Ovary (tissue), 3 donors: Measurements from ENCODE around the gene LRRC8C.

ENCODE experiments used
- EP300 ChIP-seq: sonication (generic); formaldehyde crosslinking; IDR thresholded peaks from one replicate; pipeline ENCODE4 v1.6.1; 2017; ENCODE audit warnings: antibody characterized with exemption
- POLR2A ChIP-seq: fragments of 450-650 bp; IDR thresholded peaks from one replicate; pipeline ENCODE4 v1.6.1; 2017; ENCODE audit warnings: antibody characterized with exemption, mild to moderate bottlenecking, moderate library complexity
- TF ChIP-seq, protein P1 (sequence below), 3 donors: fragments of 450-650 bp in 2 of 3; fragments of 200-600 bp in 1 of 3; IDR thresholded peaks; one replicate each; pipeline versions ENCODE4 v1.5.1 to v1.8.0; 2016 to 2022; ENCODE audit warnings: antibody characterized with exemption in 3 of 3, mild to moderate bottlenecking in 1 of 3
- donor health status: DM: no; HTN: no; CAD: no.

GRCh38 chr1:89723144-89723543, 90.2 kb downstream of the LRRC8C start:
- TF ChIP-seq, protein P1, sequence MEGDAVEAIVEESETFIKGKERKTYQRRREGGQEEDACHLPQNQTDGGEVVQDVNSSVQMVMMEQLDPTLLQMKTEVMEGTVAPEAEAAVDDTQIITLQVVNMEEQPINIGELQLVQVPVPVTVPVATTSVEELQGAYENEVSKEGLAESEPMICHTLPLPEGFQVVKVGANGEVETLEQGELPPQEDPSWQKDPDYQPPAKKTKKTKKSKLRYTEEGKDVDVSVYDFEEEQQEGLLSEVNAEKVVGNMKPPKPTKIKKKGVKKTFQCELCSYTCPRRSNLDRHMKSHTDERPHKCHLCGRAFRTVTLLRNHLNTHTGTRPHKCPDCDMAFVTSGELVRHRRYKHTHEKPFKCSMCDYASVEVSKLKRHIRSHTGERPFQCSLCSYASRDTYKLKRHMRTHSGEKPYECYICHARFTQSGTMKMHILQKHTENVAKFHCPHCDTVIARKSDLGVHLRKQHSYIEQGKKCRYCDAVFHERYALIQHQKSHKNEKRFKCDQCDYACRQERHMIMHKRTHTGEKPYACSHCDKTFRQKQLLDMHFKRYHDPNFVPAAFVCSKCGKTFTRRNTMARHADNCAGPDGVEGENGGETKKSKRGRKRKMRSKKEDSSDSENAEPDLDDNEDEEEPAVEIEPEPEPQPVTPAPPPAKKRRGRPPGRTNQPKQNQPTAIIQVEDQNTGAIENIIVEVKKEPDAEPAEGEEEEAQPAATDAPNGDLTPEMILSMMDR (IDR thresholded peaks at IDR 0.05), result no peak
- no peak for TF ChIP-seq EP300
- TF ChIP-seq POLR2A, result no peak
